Fibroblast of gingiva (primary cell): ENCODE measurements around the gene ATP6V1F.

Source experiments
- DNase-seq: peaks from one replicate; pipeline ENCODE4 v3.0.0-alpha.2; 2011; ENCODE audit warnings: low read depth

ATP6V1F gene

DNA sequence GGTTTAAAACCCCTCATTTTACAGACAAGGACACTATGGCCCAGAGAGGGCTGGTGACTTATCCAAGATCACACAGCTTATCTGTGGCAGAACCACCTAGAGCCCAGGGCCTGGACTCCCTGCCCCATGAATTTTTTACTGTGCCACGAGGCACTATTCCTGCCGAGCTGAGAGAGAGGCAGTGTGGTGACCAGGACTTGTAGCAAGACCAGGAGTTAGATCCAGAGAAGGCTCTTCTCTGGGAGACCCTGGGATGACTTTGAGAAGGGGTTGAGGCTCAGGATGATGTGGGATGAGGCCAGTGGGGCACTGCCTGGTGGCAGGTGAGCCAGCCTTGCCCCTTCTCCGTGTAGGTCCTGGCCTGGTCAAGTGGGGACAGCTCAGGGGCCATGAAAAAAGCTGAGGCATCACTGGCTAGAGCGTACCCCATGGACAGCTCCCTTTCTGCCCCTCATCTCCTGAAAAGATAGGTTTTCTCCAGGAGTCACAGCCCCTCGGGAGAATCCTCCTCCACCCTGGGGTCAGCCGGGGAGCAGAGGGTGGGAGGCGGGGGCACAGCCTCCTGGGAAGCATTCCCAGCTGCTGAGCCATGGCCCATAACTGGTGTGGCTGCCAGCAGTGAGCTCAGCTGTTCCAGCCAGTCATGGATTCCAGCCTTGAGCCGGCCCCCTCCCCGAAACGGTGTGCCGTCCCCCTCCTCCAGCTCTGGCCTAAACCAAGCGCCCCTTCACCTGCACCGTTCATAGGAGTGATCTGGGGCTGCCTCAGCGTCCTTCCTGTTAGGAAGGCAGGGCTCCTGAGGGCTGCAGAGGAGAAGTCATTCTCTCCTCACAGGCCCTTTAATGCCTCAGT lies 26.6 kb upstream of the ATP6V1F start:
- no peak for DNase-seq

DNA sequence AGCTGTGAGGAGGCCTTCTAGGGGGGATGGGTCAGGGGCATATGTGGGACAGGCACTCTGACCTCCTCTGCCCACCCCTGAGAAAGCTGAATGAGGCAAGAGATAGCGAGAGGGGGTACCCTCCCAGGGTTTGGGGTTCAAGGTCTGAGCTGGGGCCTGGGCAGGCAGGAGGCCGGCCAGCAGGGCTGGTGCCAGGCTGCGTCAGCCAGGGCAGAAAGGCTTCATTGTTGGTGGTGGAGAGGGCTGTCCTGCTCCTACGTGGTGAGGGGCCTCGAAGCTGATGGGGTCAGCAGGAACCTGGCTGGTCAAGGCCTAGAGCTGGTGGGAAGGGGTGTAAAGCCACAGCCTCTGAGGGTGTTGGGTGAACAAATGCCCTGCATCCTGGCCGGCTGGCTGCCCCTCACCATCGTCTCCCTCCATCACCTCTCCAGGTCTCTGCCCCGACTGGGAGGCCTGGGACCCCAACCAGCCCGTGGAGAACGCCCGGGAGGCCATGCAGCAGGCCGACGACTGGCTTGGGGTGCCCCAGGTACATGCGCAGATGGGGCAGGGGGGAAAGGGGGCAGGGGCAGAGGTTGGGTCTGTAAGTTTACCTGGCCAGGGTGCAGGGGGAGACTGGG lies 25.8 kb upstream of the ATP6V1F start:
- no peak for DNase-seq

DNA sequence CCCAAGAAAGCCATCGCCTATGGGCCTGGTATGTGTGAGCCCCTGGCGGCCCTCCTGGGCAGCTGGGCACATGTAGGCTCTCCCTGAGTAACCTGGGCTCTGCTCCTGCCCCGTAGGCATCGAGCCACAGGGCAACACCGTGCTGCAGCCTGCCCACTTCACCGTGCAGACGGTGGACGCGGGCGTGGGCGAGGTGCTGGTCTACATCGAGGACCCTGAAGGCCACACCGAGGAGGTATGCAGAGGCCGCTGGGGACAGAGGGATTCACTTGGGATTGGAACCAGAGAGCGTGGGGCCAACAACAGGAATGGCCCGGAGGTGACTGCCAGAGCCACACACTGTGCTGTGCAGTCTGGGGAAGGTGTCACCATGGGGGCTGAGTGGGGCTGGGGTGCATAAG lies 25.1 kb upstream of the ATP6V1F start:
- DNase-seq, result no peak

DNA sequence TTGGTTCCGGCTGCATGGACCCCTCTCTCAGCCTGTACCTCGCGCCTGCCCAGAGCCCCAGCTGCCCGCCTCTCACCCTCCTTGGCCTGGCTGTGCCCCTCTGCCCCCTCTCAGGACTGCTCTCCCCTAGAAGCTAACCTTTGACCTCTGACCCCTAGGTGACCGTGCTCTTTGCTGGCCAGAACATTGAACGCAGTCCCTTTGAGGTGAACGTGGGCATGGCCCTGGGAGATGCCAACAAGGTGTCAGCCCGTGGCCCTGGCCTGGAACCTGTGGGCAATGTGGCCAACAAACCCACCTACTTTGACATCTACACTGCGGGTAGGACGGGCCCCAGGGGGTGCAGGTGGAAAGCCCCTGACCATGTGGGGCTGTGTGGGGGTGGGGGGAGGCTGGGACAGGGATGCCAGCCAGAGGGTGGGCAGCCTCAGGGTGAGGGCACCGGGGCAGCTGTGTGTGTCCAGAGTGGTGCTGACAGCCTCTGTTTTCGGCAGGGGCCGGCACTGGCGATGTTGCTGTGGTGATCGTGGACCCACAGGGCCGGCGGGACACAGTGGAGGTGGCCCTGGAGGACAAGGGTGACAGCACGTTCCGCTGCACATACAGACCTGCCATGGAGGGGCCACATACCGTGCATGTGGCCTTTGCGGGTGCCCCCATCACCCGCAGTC lies 24.4 kb upstream of the ATP6V1F start:
- no peak for DNase-seq

DNA sequence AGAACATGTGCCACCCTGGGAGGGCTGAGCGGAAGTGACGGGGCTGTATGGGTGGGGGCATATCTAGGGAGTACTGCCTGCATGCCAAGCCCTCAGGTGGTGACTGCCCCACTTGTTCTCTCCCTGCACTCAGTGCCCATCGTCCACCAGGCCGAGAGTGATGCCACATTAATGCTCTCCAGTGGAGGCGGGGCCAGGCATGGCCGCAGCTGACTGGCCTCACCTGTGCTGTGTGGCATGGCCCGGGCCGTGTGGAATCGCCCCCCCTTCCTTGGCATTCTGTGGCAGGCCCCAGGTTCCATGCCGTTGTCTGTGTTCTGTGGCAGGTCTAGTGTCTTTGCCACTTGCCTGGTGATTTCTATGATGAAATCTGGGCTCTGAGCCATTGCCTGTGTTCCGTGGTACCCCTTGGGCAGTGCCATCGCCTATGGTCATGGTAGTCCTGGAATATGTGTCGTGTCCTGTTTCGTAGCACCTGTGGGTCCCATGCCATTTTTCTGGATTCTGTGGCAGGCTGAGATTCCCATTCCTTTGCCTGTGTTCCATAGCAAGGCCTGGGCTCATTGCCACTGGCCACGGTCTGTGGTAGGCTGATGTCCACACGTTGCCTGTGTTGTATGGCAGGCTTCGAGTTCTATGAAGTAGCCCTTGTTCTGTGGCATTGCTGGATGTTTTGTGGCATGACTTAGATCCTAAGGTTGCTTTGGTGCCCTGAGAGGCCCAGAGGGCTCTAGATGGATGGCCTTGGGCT lies 23.5 kb upstream of the ATP6V1F start:
- DNase-seq, result no peak

DNA sequence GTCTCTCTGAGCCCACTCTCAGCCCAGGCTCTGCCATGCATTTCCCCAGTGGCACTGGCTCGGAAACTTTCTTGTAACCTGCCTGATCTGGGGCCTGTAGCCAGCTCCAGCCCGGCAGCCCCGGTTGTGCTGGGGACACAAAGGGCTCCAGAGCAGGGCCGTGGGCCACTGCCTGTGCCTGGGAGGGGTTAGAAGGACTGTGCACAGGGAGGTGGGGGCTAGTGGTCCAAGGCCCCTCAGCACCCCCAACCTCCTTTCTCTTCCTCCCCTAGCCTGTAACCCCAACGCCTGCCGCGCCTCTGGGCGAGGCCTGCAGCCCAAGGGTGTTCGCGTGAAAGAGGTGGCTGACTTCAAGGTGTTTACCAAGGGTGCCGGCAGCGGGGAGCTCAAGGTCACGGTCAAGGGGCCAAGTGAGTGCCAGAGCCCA lies 22.9 kb upstream of the ATP6V1F start:
- DNase-seq, result no peak

DNA sequence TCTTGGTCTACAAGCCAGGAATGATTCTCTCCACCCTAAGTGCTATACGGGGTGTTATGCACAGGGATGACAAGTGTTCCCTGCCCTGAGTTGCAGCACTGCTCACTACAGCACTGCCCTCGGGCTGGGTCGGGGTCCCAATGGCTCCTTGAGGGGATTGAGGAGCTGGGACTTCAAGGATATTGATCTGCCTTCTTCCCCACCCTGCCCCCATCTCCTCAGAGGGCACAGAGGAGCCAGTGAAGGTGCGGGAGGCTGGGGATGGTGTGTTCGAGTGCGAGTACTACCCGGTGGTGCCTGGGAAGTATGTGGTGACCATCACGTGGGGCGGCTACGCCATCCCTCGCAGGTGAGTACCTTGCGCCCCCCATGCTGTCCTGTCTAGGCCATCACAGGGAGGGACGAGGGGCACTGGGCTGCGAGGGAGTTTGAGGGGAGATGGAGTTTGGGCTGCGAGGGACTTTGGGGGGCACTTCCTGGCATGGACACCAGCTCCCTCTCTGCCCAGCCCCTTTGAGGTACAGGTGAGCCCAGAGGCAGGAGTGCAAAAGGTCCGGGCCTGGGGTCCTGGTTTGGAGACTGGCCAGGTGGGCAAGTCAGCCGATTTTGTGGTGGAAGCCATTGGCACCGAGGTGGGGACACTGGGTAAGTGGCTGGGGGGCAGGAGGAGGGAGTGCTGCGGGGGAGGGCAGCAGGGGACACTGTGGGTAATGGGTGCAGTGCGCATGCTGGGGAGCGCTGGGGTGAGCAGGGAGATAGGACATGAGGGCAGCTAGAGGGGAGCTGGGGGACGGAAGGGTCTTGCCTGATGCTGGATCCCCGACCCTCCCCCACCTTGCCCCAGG lies 22.1 kb upstream of the ATP6V1F start:
- no peak for DNase-seq

DNA sequence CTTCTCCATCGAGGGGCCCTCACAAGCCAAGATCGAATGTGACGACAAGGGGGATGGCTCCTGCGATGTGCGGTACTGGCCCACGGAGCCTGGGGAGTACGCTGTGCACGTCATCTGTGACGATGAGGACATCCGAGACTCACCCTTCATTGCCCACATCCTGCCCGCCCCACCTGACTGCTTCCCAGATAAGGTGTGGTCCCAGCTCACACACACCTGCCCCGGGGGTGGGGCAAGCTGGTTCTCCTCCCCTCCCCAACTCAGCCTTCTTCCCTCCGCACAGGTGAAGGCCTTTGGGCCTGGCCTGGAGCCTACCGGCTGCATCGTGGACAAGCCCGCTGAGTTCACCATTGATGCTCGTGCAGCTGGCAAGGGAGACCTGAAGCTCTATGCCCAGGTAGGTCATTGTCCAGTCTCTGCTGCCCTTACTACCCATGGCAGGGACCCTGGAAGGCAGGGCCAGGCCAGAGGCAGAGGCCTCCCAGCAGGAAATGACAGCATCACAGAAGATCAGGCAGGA lies 21.4 kb upstream of the ATP6V1F start:
- DNase-seq, result no peak

DNA sequence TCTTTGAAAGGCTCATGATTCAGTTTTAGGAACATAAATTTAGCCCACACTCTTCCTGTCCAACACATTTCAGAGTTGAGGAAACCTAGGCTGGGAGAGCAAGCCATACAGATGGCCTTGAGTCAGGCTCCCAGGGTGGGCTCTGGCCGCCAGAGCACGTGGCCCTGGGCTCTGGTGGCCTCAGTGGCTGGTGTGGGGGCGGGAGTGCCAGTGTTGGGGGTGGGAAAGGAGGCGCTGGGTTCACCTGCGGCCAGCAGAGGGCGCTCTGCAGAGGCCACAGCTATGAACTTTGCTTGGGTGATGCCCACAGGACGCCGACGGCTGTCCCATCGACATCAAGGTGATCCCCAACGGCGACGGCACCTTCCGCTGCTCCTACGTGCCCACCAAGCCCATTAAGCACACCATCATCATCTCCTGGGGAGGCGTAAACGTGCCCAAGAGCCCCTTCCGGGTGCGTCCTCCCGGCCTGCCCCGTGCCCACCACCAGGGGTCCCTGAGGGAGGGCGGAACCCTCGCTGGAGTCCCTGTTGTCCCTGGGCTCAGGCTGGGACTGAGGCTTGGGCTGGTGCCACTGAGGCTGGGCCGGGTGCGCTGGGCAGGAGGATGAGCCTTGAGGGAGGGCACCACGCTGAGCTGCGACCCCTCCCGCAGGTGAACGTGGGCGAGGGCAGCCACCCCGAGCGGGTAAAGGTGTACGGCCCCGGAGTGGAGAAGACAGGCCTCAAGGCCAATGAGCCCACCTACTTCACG lies 20.6 kb upstream of the ATP6V1F start:
- DNase-seq, result no peak

DNA sequence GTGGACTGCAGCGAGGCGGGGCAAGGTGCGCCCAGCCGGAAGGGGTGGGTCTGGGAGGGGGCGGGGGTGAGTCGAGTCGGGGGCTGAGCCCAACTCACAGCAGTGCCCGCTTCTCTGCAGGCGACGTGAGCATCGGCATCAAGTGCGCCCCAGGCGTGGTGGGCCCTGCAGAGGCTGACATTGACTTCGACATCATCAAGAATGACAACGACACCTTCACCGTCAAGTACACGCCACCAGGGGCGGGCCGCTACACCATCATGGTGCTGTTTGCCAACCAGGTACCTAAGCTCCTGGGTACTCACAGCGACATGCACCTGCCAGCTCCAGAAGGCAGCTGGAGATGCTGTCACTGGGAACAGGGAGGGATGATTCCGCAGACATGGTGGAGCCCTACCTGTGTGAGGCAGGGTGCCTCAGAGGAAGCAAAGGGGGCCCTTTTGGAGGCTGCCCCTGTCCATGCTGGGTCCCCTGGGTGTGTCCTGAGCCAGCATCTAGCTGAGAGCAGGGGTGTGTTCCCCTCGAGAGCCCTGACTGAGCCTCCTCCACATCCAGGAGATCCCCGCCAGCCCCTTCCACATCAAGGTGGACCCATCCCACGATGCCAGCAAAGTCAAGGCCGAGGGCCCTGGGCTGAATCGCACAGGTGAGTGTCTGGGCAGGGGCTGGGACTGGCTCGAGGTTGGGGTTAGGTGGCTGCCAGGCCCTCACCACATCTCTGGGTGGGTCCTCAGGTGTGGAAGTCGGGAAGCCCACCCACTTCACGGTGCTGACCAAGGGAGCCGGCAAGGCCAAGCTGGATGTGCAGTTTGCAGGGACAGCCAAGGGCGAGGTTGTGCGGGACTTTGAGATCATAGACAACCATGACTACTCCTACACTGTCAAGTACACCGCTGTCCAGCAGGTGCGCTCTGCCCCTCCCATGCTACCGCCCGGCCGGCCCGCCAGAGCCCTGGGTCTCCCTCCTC lies 19.7 kb upstream of the ATP6V1F start:
- DNase-seq, result no peak

DNA sequence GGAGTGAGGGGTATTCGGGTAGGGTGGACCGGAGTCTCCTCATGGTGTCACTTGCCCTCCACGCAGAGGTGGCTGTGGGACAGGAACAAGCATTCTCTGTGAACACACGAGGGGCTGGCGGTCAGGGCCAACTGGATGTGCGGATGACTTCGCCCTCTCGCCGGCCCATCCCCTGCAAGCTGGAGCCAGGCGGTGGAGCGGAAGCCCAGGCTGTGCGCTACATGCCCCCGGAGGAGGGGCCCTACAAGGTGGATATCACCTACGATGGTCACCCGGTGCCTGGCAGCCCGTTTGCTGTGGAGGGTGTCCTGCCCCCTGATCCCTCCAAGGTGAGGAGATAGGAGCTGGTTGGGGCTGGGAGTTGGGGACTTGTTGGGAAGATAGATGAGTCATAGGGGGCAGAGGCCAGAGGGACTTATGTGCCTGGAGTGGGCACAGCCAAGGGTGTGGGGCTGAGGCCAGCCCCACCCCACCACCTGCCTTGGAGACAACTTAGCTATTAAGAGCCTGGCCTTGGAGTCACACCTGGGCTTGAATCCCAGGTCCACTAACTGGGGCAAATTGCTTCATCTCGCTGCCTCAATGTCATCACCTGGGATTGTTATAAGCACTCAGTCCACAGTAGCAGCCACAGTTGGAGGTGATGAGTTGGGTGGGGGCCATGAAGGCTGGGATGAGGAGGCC lies 18.6 kb upstream of the ATP6V1F start:
- no peak for DNase-seq

DNA sequence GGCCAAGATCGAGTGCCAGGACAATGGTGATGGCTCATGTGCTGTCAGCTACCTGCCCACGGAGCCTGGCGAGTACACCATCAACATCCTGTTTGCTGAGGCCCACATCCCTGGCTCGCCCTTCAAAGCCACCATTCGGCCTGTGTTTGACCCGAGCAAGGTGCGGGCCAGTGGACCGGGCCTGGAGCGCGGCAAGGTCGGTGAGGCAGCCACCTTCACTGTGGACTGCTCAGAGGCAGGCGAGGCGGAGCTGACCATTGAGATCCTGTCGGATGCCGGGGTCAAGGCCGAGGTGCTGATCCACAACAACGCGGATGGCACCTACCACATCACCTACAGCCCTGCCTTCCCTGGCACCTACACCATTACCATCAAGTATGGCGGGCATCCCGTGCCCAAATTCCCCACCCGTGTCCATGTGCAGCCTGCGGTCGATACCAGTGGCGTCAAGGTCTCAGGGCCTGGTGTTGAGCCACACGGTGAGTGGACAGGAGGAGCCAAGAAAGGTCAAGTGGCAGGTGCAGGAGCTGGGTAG lies 17.8 kb upstream of the ATP6V1F start:
- DNase-seq, result no peak

DNA sequence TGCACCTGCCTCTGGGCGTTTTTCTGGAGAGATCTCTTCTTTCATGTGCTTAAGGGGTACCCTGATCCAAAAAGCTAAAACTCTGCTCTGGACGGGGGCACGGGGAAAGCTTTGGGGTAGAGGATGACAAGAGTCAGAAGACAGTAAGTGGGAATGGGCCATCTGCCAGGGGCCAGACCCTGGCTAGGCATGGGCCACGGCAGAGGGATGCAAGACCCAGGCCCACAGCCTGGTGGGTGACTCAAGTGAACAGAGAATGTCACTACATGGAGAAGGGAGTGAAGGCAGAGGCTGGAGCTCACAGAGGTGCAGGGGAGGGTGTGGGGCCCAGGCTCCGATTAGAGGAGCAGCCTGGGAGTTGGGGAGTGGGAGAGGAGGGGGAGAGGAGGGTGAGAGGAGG lies 17.2 kb upstream of the ATP6V1F start:
- DNase-seq, result no peak

DNA sequence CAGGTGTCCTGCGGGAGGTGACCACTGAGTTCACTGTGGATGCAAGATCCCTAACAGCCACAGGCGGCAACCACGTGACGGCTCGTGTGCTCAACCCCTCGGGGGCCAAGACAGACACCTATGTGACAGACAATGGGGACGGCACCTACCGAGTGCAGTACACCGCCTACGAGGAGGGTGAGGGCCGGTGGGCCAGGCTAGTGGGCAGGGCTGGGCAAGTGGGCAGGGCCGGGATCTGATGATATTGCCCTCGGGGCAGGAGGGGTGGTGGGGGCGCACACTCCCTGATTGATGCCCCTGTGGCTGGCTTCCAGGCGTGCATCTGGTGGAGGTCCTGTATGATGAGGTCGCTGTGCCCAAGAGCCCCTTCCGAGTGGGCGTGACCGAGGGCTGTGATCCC lies 16.7 kb upstream of the ATP6V1F start:
- no peak for DNase-seq

DNA sequence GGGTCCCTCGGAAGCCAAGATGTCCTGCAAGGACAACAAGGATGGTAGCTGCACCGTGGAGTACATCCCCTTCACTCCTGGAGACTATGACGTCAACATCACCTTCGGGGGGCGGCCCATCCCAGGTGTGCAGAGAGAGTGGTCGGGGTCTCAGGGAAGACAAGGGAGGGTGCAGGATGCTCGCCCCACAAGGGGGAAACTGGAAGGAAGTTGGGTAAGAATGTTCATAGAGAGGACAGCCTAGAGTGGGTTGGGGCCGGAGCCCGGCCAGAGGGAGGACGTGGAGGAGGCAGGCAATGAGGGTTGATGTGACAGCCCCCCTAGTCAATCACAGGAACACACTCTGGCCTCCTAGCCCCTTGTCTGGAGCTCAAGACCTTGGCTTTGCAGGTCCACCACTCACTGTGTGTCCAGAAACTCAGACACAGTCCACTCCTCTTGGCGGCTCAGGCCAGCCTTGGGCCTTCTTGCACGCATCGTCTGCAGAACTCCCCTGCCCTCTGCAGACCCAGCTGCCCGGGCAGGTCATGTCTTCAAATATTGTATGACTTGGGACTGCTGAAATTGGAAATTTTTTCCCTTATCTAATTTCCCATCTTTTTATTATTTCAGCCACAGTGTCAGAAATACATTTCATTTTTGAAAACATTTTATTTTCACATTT lies 15.7 kb upstream of the ATP6V1F start:
- DNase-seq, result no peak

DNA sequence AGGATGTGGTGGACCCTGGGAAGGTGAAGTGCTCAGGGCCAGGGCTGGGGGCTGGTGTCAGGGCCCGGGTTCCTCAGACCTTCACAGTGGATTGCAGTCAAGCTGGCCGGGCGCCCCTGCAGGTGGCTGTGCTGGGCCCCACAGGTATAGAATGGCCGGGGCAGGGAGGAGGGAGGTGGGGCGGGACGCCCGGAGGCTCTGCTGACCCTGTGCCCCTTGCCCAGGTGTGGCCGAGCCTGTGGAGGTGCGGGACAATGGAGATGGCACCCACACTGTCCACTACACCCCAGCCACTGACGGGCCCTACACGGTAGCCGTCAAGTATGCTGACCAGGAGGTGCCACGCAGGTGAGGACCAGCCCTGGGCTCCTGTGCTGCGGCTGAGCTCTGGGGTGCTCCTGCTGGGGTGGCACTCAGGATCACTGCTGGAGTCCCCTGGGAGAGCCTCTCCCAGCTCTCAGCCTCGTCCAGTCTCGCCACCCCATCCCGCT lies 14.9 kb upstream of the ATP6V1F start:
- DNase-seq, result no peak

DNA sequence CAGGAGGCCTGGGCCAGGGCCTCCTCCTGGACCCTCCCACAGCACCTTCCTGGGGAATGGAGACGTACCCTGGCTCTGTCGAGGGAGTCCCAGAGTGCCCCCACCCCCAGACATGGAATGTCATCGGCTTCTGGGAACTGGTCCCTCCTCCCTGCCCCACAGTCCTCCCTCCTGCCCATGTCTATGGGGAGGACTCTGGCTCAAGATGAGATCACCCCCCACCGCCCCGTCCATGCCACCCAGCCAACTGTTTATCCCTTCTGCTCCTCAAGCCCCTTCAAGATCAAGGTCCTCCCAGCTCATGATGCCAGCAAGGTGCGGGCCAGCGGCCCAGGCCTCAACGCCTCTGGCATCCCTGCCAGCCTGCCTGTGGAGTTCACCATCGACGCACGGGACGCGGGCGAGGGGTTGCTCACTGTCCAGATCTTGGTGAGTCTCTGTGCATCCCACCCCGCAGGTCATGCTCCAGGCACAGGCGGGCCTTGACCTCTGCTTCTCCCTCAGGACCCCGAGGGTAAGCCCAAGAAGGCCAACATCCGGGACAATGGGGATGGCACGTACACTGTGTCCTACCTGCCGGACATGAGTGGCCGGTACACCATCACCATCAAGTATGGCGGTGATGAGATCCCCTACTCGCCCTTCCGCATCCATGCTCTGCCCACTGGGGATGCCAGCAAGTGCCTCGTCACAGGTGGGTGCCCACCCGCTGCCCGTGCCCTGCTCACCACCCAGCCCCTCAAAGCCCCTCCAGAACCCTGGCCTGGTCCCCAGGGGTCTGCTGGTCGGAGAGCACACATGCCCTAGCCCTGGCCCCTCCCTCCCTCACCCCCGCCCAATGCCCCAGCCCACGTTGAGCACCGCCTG lies 14.1 kb upstream of the ATP6V1F start:
- DNase-seq, result no peak
